ENCODE data around the gene INHBC.
A peak's percentile ranks its signal among the peaks of the same experiment; 100 is the strongest.

The INHBC gene

GRCh38 chr12:57454566-57455373, 20.2 kb downstream of the INHBC start, which contains the start of gene INHBE:
Gene INHBE (plus strand): TSS chr12:57455307. CDS start chr12:57455537, 230 bp downstream.
- DNase-seq (ENCODE audit: low read depth) = no peak

GRCh38 chr12:57455374-57456144, 21.0 kb downstream of the INHBC start:
- no peak for DNase-seq (ENCODE audit: low read depth)

GRCh38 chr12:57456145-57456700, 21.6 kb downstream of the INHBC start:
- no peak for DNase-seq (ENCODE audit: low read depth)

- no peak for DNase-seq (ENCODE audit: low read depth)
These were observed 22.3 kb downstream of the INHBC start for GRCh38 chr12:57456737-57457490.

GRCh38 chr12:57458665-57459054, 24.1 kb downstream of the INHBC start:
- no peak for DNase-seq (ENCODE audit: low read depth)

- peak; percentile 89 for DNase-seq (ENCODE audit: low read depth)
These were observed 24.6 kb downstream of the INHBC start for GRCh38 chr12:57459055-57459749.

- peak; percentile 10 for DNase-seq (ENCODE audit: low read depth)
These were observed 25.3 kb downstream of the INHBC start, which contains the start of gene GLI1 for GRCh38 chr12:57459750-57460467. Gene GLI1 (plus strand): TSS chr12:57459785. CDS start chr12:57463692, 3,907 bp downstream.

GRCh38 chr12:57460468-57460784, 25.8 kb downstream of the INHBC start:
- DNase-seq (ENCODE audit: low read depth) = no peak

- DNase-seq (ENCODE audit: low read depth) = no peak
These were observed 26.3 kb downstream of the INHBC start for GRCh38 chr12:57460841-57461275.

GRCh38 chr12:57461276-57461916, 26.8 kb downstream of the INHBC start:
- no peak for DNase-seq (ENCODE audit: low read depth)

GRCh38 chr12:57461917-57462250, 27.3 kb downstream of the INHBC start:
- DNase-seq (ENCODE audit: low read depth) = no peak

- DNase-seq (ENCODE audit: low read depth) = peak; percentile 70
These were observed 27.8 kb downstream of the INHBC start for GRCh38 chr12:57462251-57462911.

- no peak for DNase-seq (ENCODE audit: low read depth)
These were observed 28.3 kb downstream of the INHBC start for GRCh38 chr12:57462912-57463253.

- DNase-seq (ENCODE audit: low read depth) = no peak
These were observed 30.0 kb downstream of the INHBC start for GRCh38 chr12:57464569-57464968.

- DNase-seq (ENCODE audit: low read depth) = no peak
These were observed 30.6 kb downstream of the INHBC start for GRCh38 chr12:57465030-57465746.

GRCh38 chr12:57465747-57466505, 31.3 kb downstream of the INHBC start:
- DNase-seq (ENCODE audit: low read depth) = no peak

GRCh38 chr12:57467212-57467874, 32.8 kb downstream of the INHBC start:
- DNase-seq (ENCODE audit: low read depth) = no peak

GRCh38 chr12:57467915-57468314, 33.3 kb downstream of the INHBC start:
- DNase-seq (ENCODE audit: low read depth) = no peak

Data from stromal cell of bone marrow (primary cell).